ENCODE measurements around the gene THAP12. TPM values are rescaled to one million over a fixed set of nuclear protein-coding genes. Genes with fewer than 3 reads are reported as not detected.

THAP12 gene
- total RNA-seq, 4 donors from 2014 or later = 19.1 to 28.5 (median 23.6) TPM

DNA sequence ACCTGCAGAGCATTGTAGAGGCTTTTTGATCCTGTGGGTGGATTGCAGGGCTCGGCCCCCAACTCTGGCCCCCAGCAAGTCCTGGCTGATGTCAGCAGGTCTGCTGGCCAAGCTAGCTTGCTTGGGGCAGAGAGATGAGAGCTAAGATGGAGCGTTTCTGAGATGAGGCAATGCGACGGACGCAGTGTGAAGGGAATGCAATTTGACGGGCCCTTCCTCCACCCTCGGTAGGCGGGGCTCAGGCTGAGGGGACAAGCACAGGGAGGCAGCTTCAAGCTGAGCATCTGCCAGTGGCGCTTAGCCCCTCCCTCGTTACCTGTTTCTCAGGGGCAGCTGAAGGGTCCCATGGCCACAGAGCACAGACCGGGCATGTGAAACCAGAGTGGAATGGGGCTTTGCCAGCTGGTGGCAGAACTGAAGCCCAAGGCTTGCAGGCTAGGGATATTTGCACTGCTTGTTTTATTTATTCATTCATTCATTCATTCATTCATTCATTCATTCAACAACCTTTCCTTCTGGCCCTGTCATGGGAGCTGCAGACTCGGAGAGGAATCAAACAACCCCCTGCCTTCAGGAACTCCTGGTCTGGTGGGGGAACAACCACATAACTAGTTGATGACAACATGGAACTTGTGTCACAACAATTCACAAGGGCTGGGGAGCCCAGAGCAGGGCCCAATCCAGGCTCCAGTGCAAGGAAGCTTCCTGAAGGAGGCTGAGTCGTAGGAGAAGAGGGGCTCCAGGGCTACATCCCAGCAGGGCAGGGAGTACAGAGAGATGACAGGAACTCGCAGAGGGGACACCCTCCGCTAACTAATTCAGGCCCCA, 66.8 kb downstream of the THAP12 start:
- no peak overlapping the region for H3K4me3 ChIP-seq
- no peaks in the 10 kb centered on the region for H3K27me3 ChIP-seq
- no peaks in the 10 kb centered on the region for H3K36me3 ChIP-seq
- no peak for DNase-seq (ENCODE audit: low spot score in 2 of 2)
- H3K9me3 ChIP-seq = no peaks in the 10 kb centered on the region
- TF ChIP-seq, protein P1, sequence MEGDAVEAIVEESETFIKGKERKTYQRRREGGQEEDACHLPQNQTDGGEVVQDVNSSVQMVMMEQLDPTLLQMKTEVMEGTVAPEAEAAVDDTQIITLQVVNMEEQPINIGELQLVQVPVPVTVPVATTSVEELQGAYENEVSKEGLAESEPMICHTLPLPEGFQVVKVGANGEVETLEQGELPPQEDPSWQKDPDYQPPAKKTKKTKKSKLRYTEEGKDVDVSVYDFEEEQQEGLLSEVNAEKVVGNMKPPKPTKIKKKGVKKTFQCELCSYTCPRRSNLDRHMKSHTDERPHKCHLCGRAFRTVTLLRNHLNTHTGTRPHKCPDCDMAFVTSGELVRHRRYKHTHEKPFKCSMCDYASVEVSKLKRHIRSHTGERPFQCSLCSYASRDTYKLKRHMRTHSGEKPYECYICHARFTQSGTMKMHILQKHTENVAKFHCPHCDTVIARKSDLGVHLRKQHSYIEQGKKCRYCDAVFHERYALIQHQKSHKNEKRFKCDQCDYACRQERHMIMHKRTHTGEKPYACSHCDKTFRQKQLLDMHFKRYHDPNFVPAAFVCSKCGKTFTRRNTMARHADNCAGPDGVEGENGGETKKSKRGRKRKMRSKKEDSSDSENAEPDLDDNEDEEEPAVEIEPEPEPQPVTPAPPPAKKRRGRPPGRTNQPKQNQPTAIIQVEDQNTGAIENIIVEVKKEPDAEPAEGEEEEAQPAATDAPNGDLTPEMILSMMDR (IDR thresholded peaks at IDR 0.05) = no peak
- no peak for TF ChIP-seq POLR2AphosphoS5 (IDR thresholded peaks at IDR 0.05)
- WGBS = 68% methylated on average over 15 of the region's 15 CpGs
- no peak overlapping the region for H3K27ac ChIP-seq
- no peaks in the 10 kb centered on the region for H3K4me1 ChIP-seq

DNA sequence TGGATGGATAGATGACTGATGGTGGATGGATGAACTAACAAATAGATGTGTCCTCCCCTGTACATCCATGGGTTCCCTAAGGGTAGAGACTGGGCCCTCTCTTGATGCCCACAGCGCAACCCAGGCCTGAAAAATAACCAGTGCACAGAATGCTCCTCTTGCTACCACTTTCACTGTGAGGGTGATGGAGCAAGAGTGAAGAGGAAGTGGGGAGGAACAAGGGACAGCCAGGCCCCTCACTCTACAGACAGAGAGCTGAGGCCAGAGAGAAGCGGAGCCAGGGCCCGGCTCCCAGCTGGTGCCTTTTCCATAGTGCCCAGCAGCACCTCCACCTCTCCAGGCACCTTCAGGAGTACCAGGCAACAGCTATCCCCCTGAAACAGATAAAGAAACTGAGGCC, 67.7 kb downstream of the THAP12 start:
- TF ChIP-seq EP300 (IDR thresholded peaks at IDR 0.05) (no peak), POLR2AphosphoS5 (IDR thresholded peaks at IDR 0.05) (no peak), POLR2A (IDR thresholded peaks at IDR 0.05) (no peak)
- TF ChIP-seq, protein P1 (IDR thresholded peaks at IDR 0.05) = no peak
- Histone ChIP-seq H3K36me3 (no peaks in the 10 kb centered on the region), H3K4me1 (peaks cover 3% of the 10 kb centered on the region), H3K27ac (no peak overlapping the region), H3K9me3 (no peaks in the 10 kb centered on the region), H3K27me3 (no peaks in the 10 kb centered on the region), H3K4me3 (no peak overlapping the region)
- no peak for DNase-seq (ENCODE audit: low spot score in 2 of 2)
- WGBS = 70% methylated on average over 3 of the region's 3 CpGs

DNA sequence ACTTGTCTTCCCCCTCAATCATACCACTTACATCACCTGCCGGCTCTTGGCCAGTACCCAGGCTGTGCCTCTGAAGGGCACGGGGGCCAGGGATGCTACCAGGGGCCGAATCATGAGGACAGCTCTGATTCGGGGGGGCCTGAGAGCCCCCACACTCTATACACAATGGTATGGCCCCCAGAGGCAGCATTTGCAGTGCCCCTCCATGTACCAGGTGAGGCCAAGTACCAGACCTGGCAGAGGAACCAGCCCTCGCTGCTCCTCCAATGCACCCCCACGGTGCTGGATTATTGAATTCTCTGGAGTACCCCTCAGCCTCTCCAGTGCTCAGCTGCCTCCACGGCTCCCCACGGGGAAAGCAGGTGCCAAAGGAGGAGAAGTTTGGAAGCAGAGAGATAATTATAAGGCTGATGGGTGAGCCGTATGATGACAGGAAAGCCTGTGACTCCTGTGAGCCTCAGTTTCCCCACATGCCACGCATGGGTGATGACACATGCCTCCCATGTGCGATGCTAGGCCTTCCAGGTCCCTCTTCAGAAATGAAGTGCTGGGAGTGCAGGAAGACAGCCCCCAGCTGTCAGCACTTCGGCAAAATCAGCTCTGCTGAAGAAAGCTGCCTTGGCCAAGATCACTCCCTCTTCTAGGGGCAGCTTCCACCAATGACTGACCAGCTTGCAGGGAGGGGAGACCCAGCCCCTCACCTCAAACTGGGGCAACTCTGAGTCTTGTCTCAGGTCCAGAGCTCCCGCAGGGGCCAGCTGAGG, 69.9 kb downstream of the THAP12 start:
- WGBS = 75% methylated on average over 10 of the region's 13 CpGs
- Histone ChIP-seq H3K36me3 (no peaks in the 10 kb centered on the region), H3K9me3 (no peaks in the 10 kb centered on the region), H3K27me3 (no peaks in the 10 kb centered on the region), H3K4me1 (peaks cover 12% of the 10 kb centered on the region), H3K4me3 (no peak overlapping the region), H3K27ac (no peak overlapping the region)
- TF ChIP-seq, protein P1 (IDR thresholded peaks at IDR 0.05) = no peak
- TF ChIP-seq POLR2A (IDR thresholded peaks at IDR 0.05) = no peak
- TF ChIP-seq EP300 (IDR thresholded peaks at IDR 0.05) = no peak
- no peak for TF ChIP-seq POLR2AphosphoS5 (IDR thresholded peaks at IDR 0.05)
- no peak for DNase-seq (ENCODE audit: low spot score in 2 of 2)

DNA sequence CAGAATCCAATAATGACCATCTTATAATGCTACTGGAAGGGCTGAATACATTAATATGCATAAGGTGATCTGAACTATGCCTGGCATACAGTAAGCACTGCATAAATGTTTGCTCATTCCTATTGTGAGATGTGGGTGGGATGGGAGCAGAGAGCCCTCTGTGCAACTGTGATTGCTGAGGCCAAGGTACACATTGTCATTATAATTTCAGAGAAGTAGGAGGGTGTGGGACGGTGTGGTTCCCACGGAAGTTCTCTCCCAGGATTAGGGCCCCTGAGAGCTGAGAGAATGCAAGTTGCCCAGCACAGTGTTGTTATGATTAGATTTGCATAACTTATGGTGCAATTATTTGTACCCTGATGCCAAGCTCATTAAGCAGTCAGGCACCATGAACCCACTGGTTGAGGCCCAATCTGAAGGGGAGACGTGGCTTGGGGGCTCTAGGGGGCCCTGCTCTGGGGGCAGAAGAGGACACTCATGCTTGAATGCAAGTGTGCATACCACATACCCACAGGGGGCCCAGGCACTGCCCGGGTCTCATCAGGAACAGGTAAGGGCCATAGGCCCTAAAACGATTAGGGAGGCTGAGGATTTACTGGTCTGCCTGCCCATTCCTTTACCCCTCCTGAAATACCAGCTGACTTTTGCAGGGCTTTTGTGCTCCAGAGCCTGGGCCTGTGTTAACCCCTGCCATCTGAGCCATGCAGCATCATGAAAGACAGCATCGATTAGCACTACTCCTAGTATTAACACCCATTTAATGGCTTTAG, 72.8 kb downstream of the THAP12 start:
- whole genome bisulfite sequencing = 67% methylated on average over 5 of the region's 6 CpGs
- no peak for DNase-seq (ENCODE audit: low spot score in 2 of 2)
- TF ChIP-seq, protein P1 (IDR thresholded peaks at IDR 0.05) = no peak
- TF ChIP-seq POLR2A (IDR thresholded peaks at IDR 0.05) (no peak), EP300 (IDR thresholded peaks at IDR 0.05) (no peak), POLR2AphosphoS5 (IDR thresholded peaks at IDR 0.05) (no peak)

More for the DNA sequence above, 72.8 kb downstream of the THAP12 start:
- no peak overlapping the region for H3K4me3 ChIP-seq
- peaks cover 12% of the 10 kb centered on the region for H3K4me1 ChIP-seq
- no peak overlapping the region for H3K27ac ChIP-seq
- no peaks in the 10 kb centered on the region for H3K27me3 ChIP-seq
- no peaks in the 10 kb centered on the region for H3K9me3 ChIP-seq
- no peaks in the 10 kb centered on the region for H3K36me3 ChIP-seq
